ENCODE measurements around the gene MAN2A2.

Gene MAN2A2

DNA sequence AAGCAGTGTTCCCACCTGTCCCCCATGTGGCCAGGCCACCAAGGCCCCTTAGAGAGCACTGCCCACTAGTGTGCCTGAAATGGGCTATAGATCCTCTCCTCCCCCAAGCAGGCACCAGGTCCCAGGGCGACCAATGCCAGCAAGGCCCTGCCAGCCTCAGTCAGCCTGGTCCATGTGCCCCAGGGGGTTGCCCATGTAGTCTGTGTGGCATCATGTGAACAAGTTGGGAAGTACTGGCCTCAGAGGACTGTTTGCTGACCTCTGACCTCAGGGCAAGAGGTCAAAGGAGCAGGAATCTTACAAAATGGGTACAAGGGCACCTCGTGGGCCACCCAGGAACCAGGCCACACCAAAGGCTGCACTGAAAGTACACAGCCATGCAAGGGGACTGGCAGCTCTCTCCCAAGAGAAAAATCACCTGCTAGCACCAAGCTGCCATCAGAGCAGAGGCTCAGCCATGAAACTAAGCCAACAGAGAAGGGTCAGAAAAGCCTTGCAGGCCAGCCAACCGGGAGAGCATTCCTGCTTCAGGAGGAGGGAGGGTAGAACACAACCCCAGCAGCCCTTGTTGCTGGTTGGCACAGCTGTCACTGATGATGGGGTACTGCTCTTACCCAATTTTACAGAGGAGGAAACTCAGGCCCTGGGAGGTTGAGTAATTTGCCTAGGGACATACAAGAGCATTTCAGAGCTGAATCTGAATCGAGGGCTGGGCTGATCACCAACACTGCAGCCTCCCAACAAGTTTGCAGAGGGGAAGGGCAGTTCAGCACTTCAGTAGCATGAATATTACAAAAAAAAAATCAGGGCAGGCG lies 39.9 kb upstream of the MAN2A2 start:
- H3K36me3 ChIP-seq (ENCODE audit: control insufficient read depth in 5 of 5, insufficient read depth in 5 of 5, low read length in 5 of 5): no peaks in the 10 kb centered on the region
- no peaks in the 10 kb centered on the region for H3K9me3 ChIP-seq (ENCODE audit: control insufficient read depth in 5 of 5, low read length in 5 of 5)
- H3K4me1 ChIP-seq (ENCODE audit: control insufficient read depth in 5 of 5, insufficient read depth in 5 of 5, low read length in 5 of 5): peaks cover 0 to 53% (median 40%) of the 10 kb centered on the region in 5 donors
- peak overlapping the region; percentile 83 for H3K27ac ChIP-seq (ENCODE audit: low read depth, low read length)
- no peak overlapping the region for H3K4me3 ChIP-seq (ENCODE audit: low read depth in 1 of 5, low read length in 5 of 5)
- peak overlapping the region in 4 of 5 donors; percentile 7 to 57 (median 36) for H3K9ac ChIP-seq (ENCODE audit: low read length in 5 of 5)
- no peaks in the 10 kb centered on the region for H3K27me3 ChIP-seq (ENCODE audit: control insufficient read depth in 5 of 5, insufficient read depth in 4 of 5, low read length in 5 of 5)

GRCh38 chr15:90863987-90864386 lies 39.1 kb upstream of the MAN2A2 start:
- H3K9ac ChIP-seq (ENCODE audit: low read length in 5 of 5): peak overlapping the region in 2 of 5 donors; percentile 32 to 36
- H3K4me3 ChIP-seq (ENCODE audit: low read depth in 1 of 5, low read length in 5 of 5): no peak overlapping the region
- H3K9me3 ChIP-seq (ENCODE audit: control insufficient read depth in 5 of 5, low read length in 5 of 5): no peaks in the 10 kb centered on the region
- peaks cover 1 to 61% (median 48%) of the 10 kb centered on the region in 5 donors for H3K4me1 ChIP-seq (ENCODE audit: control insufficient read depth in 5 of 5, insufficient read depth in 5 of 5, low read length in 5 of 5)
- peak overlapping the region; percentile 83 for H3K27ac ChIP-seq (ENCODE audit: low read depth, low read length)
- H3K27me3 ChIP-seq (ENCODE audit: control insufficient read depth in 5 of 5, insufficient read depth in 4 of 5, low read length in 5 of 5): no peaks in the 10 kb centered on the region
- H3K36me3 ChIP-seq (ENCODE audit: control insufficient read depth in 5 of 5, insufficient read depth in 5 of 5, low read length in 5 of 5): no peaks in the 10 kb centered on the region

GRCh38 chr15:90864507-90864906 lies 38.6 kb upstream of the MAN2A2 start:
- H3K4me3 ChIP-seq (ENCODE audit: low read depth in 1 of 5, low read length in 5 of 5): no peak overlapping the region
- no peaks in the 10 kb centered on the region for H3K9me3 ChIP-seq (ENCODE audit: control insufficient read depth in 5 of 5, low read length in 5 of 5)
- H3K27ac ChIP-seq (ENCODE audit: low read depth, low read length): no peak overlapping the region
- no peaks in the 10 kb centered on the region for H3K27me3 ChIP-seq (ENCODE audit: control insufficient read depth in 5 of 5, insufficient read depth in 4 of 5, low read length in 5 of 5)
- peaks cover 6 to 63% (median 50%) of the 10 kb centered on the region in 5 donors for H3K4me1 ChIP-seq (ENCODE audit: control insufficient read depth in 5 of 5, insufficient read depth in 5 of 5, low read length in 5 of 5)
- H3K9ac ChIP-seq (ENCODE audit: low read length in 5 of 5): no peak overlapping the region
- H3K36me3 ChIP-seq (ENCODE audit: control insufficient read depth in 5 of 5, insufficient read depth in 5 of 5, low read length in 5 of 5): no peaks in the 10 kb centered on the region

GRCh38 chr15:90865702-90866101 lies 37.4 kb upstream of the MAN2A2 start:
- Histone ChIP-seq H3K9ac (ENCODE audit: low read length in 5 of 5) (no peak overlapping the region), H3K9me3 (ENCODE audit: control insufficient read depth in 5 of 5, low read length in 5 of 5) (no peaks in the 10 kb centered on the region), H3K4me1 (ENCODE audit: control insufficient read depth in 5 of 5, insufficient read depth in 5 of 5, low read length in 5 of 5) (peaks cover 14 to 71% (median 57%) of the 10 kb centered on the region in 5 donors), H3K27me3 (ENCODE audit: control insufficient read depth in 5 of 5, insufficient read depth in 4 of 5, low read length in 5 of 5) (no peaks in the 10 kb centered on the region), H3K27ac (ENCODE audit: low read depth, low read length) (no peak overlapping the region), H3K4me3 (ENCODE audit: low read depth in 1 of 5, low read length in 5 of 5) (no peak overlapping the region), H3K36me3 (ENCODE audit: control insufficient read depth in 5 of 5, insufficient read depth in 5 of 5, low read length in 5 of 5) (no peaks in the 10 kb centered on the region)

DNA sequence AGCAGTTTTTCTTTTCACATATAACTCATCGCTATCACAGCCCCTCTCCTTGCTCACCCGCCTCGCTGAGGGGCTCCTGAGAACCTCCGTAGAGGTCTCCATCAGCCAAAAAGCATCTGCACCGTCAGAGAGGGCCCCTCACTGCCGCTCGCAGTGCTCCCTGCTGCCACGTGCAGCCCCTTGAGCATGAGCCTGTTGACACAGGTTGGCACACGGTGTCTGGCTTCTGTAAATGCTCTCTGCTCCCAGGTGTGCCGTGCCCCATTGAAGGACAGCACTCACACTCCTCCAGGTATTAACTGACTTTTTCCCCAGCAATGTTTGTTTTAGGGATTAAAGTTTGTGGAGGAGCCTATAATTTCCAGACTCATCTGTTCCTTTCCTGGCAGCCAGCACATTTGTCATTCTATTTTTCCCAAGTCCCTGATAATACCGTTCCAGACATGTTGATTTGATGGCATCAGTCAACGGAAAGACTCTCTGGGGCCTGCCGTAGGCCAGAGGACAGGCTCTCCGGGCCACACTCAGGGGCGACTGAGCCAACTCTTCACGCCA lies 36.9 kb upstream of the MAN2A2 start:
- Histone ChIP-seq H3K4me3 (ENCODE audit: low read depth in 1 of 5, low read length in 5 of 5) (no peak overlapping the region), H3K27me3 (ENCODE audit: control insufficient read depth in 5 of 5, insufficient read depth in 4 of 5, low read length in 5 of 5) (no peaks in the 10 kb centered on the region), H3K27ac (ENCODE audit: low read depth, low read length) (no peak overlapping the region), H3K4me1 (ENCODE audit: control insufficient read depth in 5 of 5, insufficient read depth in 5 of 5, low read length in 5 of 5) (peaks cover 14 to 71% (median 60%) of the 10 kb centered on the region in 5 donors), H3K9me3 (ENCODE audit: control insufficient read depth in 5 of 5, low read length in 5 of 5) (no peaks in the 10 kb centered on the region), H3K9ac (ENCODE audit: low read length in 5 of 5) (no peak overlapping the region), H3K36me3 (ENCODE audit: control insufficient read depth in 5 of 5, insufficient read depth in 5 of 5, low read length in 5 of 5) (no peaks in the 10 kb centered on the region)

DNA sequence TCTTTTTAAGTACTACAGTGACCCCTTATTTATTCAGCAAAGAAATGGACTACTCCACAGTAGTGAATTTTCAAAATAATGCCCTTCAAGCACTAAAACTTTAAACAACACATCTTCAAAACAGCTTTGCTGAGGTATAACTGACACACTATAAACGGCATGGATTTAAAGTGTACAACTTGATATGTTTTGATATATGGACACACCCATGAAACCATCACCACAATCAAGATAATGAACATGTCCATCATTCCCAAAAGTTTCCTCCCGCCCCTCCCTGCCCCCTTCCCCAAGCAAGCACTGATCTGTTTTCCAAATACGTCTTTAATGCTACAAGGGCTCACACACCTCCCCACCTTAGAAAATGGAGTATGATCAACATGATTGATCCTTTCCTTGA lies 36.3 kb upstream of the MAN2A2 start:
- Histone ChIP-seq H3K27me3 (ENCODE audit: control insufficient read depth in 5 of 5, insufficient read depth in 4 of 5, low read length in 5 of 5) (no peaks in the 10 kb centered on the region), H3K36me3 (ENCODE audit: control insufficient read depth in 5 of 5, insufficient read depth in 5 of 5, low read length in 5 of 5) (no peaks in the 10 kb centered on the region), H3K4me1 (ENCODE audit: control insufficient read depth in 5 of 5, insufficient read depth in 5 of 5, low read length in 5 of 5) (peaks cover 14 to 66% (median 60%) of the 10 kb centered on the region in 5 donors), H3K9me3 (ENCODE audit: control insufficient read depth in 5 of 5, low read length in 5 of 5) (no peaks in the 10 kb centered on the region), H3K4me3 (ENCODE audit: low read depth in 1 of 5, low read length in 5 of 5) (no peak overlapping the region), H3K27ac (ENCODE audit: low read depth, low read length) (no peak overlapping the region), H3K9ac (ENCODE audit: low read length in 5 of 5) (no peak overlapping the region)

DNA sequence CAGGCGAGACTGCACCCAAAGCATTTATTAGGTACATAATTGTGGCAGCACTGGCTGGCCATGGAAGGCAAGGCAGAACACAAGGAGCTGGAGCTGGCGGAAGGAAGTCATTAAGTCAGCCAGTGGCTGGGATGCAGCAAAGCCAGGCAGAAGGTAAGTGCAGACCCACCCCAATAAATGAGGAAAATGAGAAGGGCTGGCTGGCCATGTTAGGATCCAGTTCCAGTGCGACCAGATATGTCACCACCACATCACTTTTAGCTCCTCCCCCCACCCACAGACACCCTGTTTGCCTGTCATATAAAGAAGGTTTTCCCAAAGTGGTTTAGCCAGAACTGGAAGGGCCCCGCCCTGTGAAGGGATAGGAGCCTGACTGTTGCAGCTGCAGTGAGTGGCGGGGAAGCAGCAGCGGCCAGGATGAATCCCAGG lies 34.8 kb upstream of the MAN2A2 start, which contains the start of gene FURIN:
Gene FURIN, plus strand, starts transcription at position 328 of the 429 bp plus-strand sequence. CDS start 7,153 bp downstream, outside the sequence.
- peak within 1 kb of the TSS in 1 of 5 donors; percentile 17 for H3K4me3 ChIP-seq (ENCODE audit: low read depth in 1 of 5, low read length in 5 of 5)
- no peaks in the 10 kb centered on the region for H3K9me3 ChIP-seq (ENCODE audit: control insufficient read depth in 5 of 5, low read length in 5 of 5)
- H3K9ac ChIP-seq (ENCODE audit: low read length in 5 of 5): peak within 1 kb of the TSS; percentile 4 to 92 (median 51)
- peaks cover 16 to 66% (median 64%) of the 10 kb centered on the region in 5 donors for H3K4me1 ChIP-seq (ENCODE audit: control insufficient read depth in 5 of 5, insufficient read depth in 5 of 5, low read length in 5 of 5)
- peak within 1 kb of the TSS; percentile 100 for H3K27ac ChIP-seq (ENCODE audit: low read depth, low read length)
- no peaks in the 10 kb centered on the region for H3K27me3 ChIP-seq (ENCODE audit: control insufficient read depth in 5 of 5, insufficient read depth in 4 of 5, low read length in 5 of 5)
- no peaks in the 10 kb centered on the region for H3K36me3 ChIP-seq (ENCODE audit: control insufficient read depth in 5 of 5, insufficient read depth in 5 of 5, low read length in 5 of 5)

- Histone ChIP-seq H3K9me3 (ENCODE audit: control insufficient read depth in 5 of 5, low read length in 5 of 5) (no peaks in the 10 kb centered on the region), H3K27me3 (ENCODE audit: control insufficient read depth in 5 of 5, insufficient read depth in 4 of 5, low read length in 5 of 5) (no peaks in the 10 kb centered on the region), H3K36me3 (ENCODE audit: control insufficient read depth in 5 of 5, insufficient read depth in 5 of 5, low read length in 5 of 5) (no peaks in the 10 kb centered on the region), H3K27ac (ENCODE audit: low read depth, low read length) (peak overlapping the region; percentile 100), H3K4me1 (ENCODE audit: control insufficient read depth in 5 of 5, insufficient read depth in 5 of 5, low read length in 5 of 5) (peaks cover 16 to 68% (median 66%) of the 10 kb centered on the region in 5 donors), H3K9ac (ENCODE audit: low read length in 5 of 5) (peak overlapping the region; percentile 4 to 92 (median 51)), H3K4me3 (ENCODE audit: low read depth in 1 of 5, low read length in 5 of 5) (peak overlapping the region in 1 of 5 donors; percentile 17)
Measured at GRCh38 chr15:90869140-90869541, 34.0 kb upstream of the MAN2A2 start.

- H3K9ac ChIP-seq (ENCODE audit: low read length in 5 of 5): peak overlapping the region; percentile 91 to 99 (median 97)
- peak overlapping the region; percentile 100 for H3K27ac ChIP-seq (ENCODE audit: low read depth, low read length)
- H3K4me3 ChIP-seq (ENCODE audit: low read depth in 1 of 5, low read length in 5 of 5): peak overlapping the region; percentile 66 to 88 (median 83)
- no peaks in the 10 kb centered on the region for H3K27me3 ChIP-seq (ENCODE audit: control insufficient read depth in 5 of 5, insufficient read depth in 4 of 5, low read length in 5 of 5)
- H3K36me3 ChIP-seq (ENCODE audit: control insufficient read depth in 5 of 5, insufficient read depth in 5 of 5, low read length in 5 of 5): no peaks in the 10 kb centered on the region
- peaks cover 16 to 71% (median 68%) of the 10 kb centered on the region in 5 donors for H3K4me1 ChIP-seq (ENCODE audit: control insufficient read depth in 5 of 5, insufficient read depth in 5 of 5, low read length in 5 of 5)
- H3K9me3 ChIP-seq (ENCODE audit: control insufficient read depth in 5 of 5, low read length in 5 of 5): no peaks in the 10 kb centered on the region
Measured at GRCh38 chr15:90869601-90870353, 33.3 kb upstream of the MAN2A2 start.

All from subcutaneous abdominal adipose tissue (tissue), 5 donors.